ENCODE data around the gene TIMM29.

TIMM29 gene

DNA sequence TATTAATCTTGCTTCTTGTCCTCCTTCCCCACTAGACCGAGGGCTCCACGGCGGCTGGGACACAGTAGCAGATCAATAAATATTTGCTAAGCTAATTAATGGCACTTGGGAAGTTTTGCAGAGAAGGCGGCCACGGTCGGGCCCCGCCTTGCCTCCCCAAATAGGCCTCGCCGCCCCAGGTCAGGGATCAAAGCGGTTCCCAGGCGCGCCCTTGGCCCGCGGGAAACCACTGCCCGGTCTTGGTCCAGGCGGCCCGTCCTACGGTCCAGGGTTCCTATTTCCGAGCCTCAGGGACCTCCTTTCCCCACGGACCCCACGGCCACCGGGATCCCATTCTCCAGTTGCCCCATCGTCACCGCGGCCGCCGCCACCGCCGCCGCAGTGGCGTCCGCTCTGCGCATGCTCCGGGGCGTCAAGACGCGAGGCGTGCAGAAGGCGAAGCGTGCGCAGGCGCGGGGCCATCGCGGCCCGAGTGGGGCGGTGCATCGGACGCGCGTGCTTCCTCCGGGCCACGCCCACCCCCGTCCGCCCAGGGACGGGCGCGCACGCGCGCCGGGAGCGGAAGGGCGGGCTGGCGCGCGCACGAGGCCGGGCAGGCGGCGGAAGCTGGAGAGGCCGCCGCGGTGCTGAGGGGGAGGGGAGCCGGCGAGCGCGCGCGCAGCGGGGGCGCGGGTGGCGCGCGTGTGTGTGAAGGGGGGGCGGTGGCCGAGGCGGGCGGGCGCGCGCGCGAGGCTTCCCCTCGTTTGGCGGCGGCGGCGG is 31.9 kb downstream of the TIMM29 start, which contains the start of gene SMARCA4 (continued):
- TF ChIP-seq, protein P1, sequence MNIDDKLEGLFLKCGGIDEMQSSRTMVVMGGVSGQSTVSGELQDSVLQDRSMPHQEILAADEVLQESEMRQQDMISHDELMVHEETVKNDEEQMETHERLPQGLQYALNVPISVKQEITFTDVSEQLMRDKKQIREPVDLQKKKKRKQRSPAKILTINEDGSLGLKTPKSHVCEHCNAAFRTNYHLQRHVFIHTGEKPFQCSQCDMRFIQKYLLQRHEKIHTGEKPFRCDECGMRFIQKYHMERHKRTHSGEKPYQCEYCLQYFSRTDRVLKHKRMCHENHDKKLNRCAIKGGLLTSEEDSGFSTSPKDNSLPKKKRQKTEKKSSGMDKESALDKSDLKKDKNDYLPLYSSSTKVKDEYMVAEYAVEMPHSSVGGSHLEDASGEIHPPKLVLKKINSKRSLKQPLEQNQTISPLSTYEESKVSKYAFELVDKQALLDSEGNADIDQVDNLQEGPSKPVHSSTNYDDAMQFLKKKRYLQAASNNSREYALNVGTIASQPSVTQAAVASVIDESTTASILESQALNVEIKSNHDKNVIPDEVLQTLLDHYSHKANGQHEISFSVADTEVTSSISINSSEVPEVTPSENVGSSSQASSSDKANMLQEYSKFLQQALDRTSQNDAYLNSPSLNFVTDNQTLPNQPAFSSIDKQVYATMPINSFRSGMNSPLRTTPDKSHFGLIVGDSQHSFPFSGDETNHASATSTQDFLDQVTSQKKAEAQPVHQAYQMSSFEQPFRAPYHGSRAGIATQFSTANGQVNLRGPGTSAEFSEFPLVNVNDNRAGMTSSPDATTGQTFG (tag by site-specific recombination; IDR thresholded peaks at IDR 0.05; ENCODE audit: borderline replicate concordance): no peak
- no peak for TF ChIP-seq ZNF426 (tag by site-specific recombination; IDR thresholded peaks at IDR 0.05)
- no peak for TF ChIP-seq ZNF701 (tag by site-specific recombination; IDR thresholded peaks at IDR 0.05)
- TF ChIP-seq ZBTB21 (tag by site-specific recombination; IDR thresholded peaks at IDR 0.05): no peak
- TF ChIP-seq, protein P2, sequence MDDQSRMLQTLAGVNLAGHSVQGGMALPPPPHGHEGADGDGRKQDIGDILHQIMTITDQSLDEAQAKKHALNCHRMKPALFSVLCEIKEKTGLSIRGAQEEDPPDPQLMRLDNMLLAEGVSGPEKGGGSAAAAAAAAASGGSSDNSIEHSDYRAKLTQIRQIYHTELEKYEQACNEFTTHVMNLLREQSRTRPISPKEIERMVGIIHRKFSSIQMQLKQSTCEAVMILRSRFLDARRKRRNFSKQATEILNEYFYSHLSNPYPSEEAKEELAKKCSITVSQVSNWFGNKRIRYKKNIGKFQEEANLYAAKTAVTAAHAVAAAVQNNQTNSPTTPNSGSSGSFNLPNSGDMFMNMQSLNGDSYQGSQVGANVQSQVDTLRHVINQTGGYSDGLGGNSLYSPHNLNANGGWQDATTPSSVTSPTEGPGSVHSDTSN (CRISPR knock-in tag; IDR thresholded peaks at IDR 0.05): no peak
- no peak for TF ChIP-seq ZNF169 (tag by site-specific recombination; IDR thresholded peaks at IDR 0.05)
- TF ChIP-seq, protein P3, sequence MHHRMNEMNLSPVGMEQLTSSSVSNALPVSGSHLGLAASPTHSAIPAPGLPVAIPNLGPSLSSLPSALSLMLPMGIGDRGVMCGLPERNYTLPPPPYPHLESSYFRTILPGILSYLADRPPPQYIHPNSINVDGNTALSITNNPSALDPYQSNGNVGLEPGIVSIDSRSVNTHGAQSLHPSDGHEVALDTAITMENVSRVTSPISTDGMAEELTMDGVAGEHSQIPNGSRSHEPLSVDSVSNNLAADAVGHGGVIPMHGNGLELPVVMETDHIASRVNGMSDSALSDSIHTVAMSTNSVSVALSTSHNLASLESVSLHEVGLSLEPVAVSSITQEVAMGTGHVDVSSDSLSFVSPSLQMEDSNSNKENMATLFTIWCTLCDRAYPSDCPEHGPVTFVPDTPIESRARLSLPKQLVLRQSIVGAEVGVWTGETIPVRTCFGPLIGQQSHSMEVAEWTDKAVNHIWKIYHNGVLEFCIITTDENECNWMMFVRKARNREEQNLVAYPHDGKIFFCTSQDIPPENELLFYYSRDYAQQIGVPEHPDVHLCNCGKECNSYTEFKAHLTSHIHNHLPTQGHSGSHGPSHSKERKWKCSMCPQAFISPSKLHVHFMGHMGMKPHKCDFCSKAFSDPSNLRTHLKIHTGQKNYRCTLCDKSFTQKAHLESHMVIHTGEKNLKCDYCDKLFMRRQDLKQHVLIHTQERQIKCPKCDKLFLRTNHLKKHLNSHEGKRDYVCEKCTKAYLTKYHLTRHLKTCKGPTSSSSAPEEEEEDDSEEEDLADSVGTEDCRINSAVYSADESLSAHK (tag by site-specific recombination; IDR thresholded peaks at IDR 0.05): peak; percentile 47; the same call in 1 of the 2 replicates
- no peak for TF ChIP-seq ZNF529 (tag by site-specific recombination; IDR thresholded peaks at IDR 0.05; ENCODE audit: insufficient replicate concordance)
- TF ChIP-seq, protein P4, sequence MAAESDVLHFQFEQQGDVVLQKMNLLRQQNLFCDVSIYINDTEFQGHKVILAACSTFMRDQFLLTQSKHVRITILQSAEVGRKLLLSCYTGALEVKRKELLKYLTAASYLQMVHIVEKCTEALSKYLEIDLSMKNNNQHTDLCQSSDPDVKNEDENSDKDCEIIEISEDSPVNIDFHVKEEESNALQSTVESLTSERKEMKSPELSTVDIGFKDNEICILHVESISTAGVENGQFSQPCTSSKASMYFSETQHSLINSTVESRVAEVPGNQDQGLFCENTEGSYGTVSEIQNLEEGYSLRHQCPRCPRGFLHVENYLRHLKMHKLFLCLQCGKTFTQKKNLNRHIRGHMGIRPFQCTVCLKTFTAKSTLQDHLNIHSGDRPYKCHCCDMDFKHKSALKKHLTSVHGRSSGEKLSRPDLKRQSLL (tag by site-specific recombination; IDR thresholded peaks at IDR 0.05): no peak
- peak; percentile 41; the same call in 1 of the 2 replicates for TF ChIP-seq TCF7L2 (IDR thresholded peaks at IDR 0.05; ENCODE audit: borderline replicate concordance, low read depth, low read length)
- TF ChIP-seq KLF7 (tag by site-specific recombination; IDR thresholded peaks at IDR 0.05; ENCODE audit: borderline replicate concordance): peak; percentile 46; the same call in 1 of the 2 replicates
- TF ChIP-seq ZNF121 (tag by site-specific recombination; IDR thresholded peaks at IDR 0.05): 0 out of 2 replicates have a peak, but pooled peaks have one; percentile 28
- no peak for TF ChIP-seq ZNF791 (tag by site-specific recombination; IDR thresholded peaks at IDR 0.05)
- TF ChIP-seq GLIS2 (tag by site-specific recombination; IDR thresholded peaks at IDR 0.05): no peak
- TF ChIP-seq, protein P5, sequence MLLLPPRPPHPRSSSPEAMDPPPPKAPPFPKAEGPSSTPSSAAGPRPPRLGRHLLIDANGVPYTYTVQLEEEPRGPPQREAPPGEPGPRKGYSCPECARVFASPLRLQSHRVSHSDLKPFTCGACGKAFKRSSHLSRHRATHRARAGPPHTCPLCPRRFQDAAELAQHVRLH (tag by site-specific recombination; IDR thresholded peaks at IDR 0.05): peak; percentile 50; the same call in 1 of the 2 replicates
- 0 out of 2 replicates have a peak, but pooled peaks have one; percentile 27 for TF ChIP-seq ZBTB7A (tag by site-specific recombination; IDR thresholded peaks at IDR 0.05; ENCODE audit: low read depth)
- TF ChIP-seq ZBTB1 (tag by site-specific recombination; IDR thresholded peaks at IDR 0.05): no peak
- TF ChIP-seq ZNF311 (tag by site-specific recombination; IDR thresholded peaks at IDR 0.05; ENCODE audit: borderline replicate concordance): no peak
- no peak for TF ChIP-seq ZNF558 (tag by site-specific recombination; IDR thresholded peaks at IDR 0.05)
- TF ChIP-seq ZNF24 (tag by site-specific recombination; IDR thresholded peaks at IDR 0.05): no peak
- TF ChIP-seq, protein P6, sequence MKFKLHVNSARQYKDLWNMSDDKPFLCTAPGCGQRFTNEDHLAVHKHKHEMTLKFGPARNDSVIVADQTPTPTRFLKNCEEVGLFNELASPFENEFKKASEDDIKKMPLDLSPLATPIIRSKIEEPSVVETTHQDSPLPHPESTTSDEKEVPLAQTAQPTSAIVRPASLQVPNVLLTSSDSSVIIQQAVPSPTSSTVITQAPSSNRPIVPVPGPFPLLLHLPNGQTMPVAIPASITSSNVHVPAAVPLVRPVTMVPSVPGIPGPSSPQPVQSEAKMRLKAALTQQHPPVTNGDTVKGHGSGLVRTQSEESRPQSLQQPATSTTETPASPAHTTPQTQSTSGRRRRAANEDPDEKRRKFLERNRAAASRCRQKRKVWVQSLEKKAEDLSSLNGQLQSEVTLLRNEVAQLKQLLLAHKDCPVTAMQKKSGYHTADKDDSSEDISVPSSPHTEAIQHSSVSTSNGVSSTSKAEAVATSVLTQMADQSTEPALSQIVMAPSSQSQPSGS (tag by site-specific recombination; IDR thresholded peaks at IDR 0.05; ENCODE audit: low read depth): no peak
- TF ChIP-seq ZNF626 (tag by site-specific recombination; IDR thresholded peaks at IDR 0.05): no peak
- TF ChIP-seq SP7 (tag by site-specific recombination; IDR thresholded peaks at IDR 0.05): peak; percentile 66
- TF ChIP-seq ZNF629 (tag by site-specific recombination; IDR thresholded peaks at IDR 0.05): peak; percentile 58; the same call in 1 of the 2 replicates
- no peak for TF ChIP-seq ZNF837 (tag by site-specific recombination; IDR thresholded peaks at IDR 0.05)
- no peak for TF ChIP-seq ZNF341 (tag by site-specific recombination; IDR thresholded peaks at IDR 0.05; ENCODE audit: low read depth)
- no peak for TF ChIP-seq ZNF302 (tag by site-specific recombination; IDR thresholded peaks at IDR 0.05; ENCODE audit: low read depth)
- TF ChIP-seq KLF1 (tag by site-specific recombination; IDR thresholded peaks at IDR 0.05): peak; percentile 63
- no peak for TF ChIP-seq ZNF202 (tag by site-specific recombination; IDR thresholded peaks at IDR 0.05; ENCODE audit: borderline replicate concordance)
- TF ChIP-seq ZNF707 (tag by site-specific recombination; IDR thresholded peaks at IDR 0.05): no peak
- no peak for TF ChIP-seq ZNF544 (tag by site-specific recombination; IDR thresholded peaks at IDR 0.05)
- no peak for TF ChIP-seq ZBTB8A (tag by site-specific recombination; IDR thresholded peaks at IDR 0.05)

Data from HEK293 (cell line).